Keratinocyte (primary cell): ENCODE results near the gene SLC36A3. TPM values are rescaled to one million over a fixed set of nuclear protein-coding genes. Genes with fewer than 3 reads are reported as not detected.
"Not testable (repeated sequence)": the region's sequence is repeated elsewhere in the genome, so short reads cannot be mapped to it uniquely, and the experiment has no call there.

Experiments
- DNase-seq: peaks from one replicate; pipeline ENCODE4 v3.0.0-alpha.2; 2011; ENCODE audit warnings: low read depth, missing footprints, low spot score
- FAIRE-seq: peaks from 2 replicates; lab custom pipeline; 2011; peaks lifted over from hg19 to GRCh38; lab: Jason Lieb, UNC
- H2AFZ ChIP-seq: 2 replicates; pipeline ENCODE4 v1.6.0; 2012; ENCODE audit warnings: low read length, control low read depth, inconsistent platforms; ENCODE audit not compliant: control insufficient read depth
- H3K27ac ChIP-seq: 2 replicates; pipeline ENCODE4 v1.5.1; 2011; ENCODE audit warnings: low read length; ENCODE audit not compliant: control insufficient read depth, insufficient read depth
- H3K27me3 ChIP-seq: 3 replicates; pipeline ENCODE4 v1.6.0; 2011; ENCODE audit warnings: low read length; ENCODE audit not compliant: control insufficient read depth, insufficient read depth; ENCODE audit errors: extremely low read depth
- H3K36me3 ChIP-seq, 2 experiments: 2 replicates in 1 of 2; 3 replicates in 1 of 2; pipeline ENCODE4 v1.5.1; 2011; ENCODE audit warnings: low read length in 2 of 2, mild to moderate bottlenecking in 1 of 2; ENCODE audit not compliant: control insufficient read depth in 2 of 2, insufficient read depth in 2 of 2; ENCODE audit errors: extremely low read depth in 1 of 2
- H3K4me1 ChIP-seq: 3 replicates; pipeline ENCODE4 v1.5.1; 2011; ENCODE audit warnings: low read length; ENCODE audit not compliant: control insufficient read depth, insufficient read depth; ENCODE audit errors: extremely low read depth
- H3K4me2 ChIP-seq: 3 replicates; pipeline ENCODE4 v1.6.0; 2011; ENCODE audit warnings: low read depth, low read length; ENCODE audit not compliant: control insufficient read depth, insufficient read depth; ENCODE audit errors: extremely low read depth
- H3K4me3 ChIP-seq, 3 experiments: fragments of 200-600 bp in 1 of 3; sonication (generic) in 1 of 3; 2 replicates in 2 of 3; 3 replicates in 1 of 3; pipeline ENCODE4 v1.5.1; 2011 to 2016; ENCODE audit warnings: low read length in 3 of 3, mild to moderate bottlenecking in 3 of 3, control low read depth in 2 of 3, inconsistent platforms in 1 of 3, low read depth in 1 of 3, mixed read lengths in 1 of 3, mixed run types in 1 of 3, moderate library complexity in 1 of 3; ENCODE audit not compliant: control insufficient read depth in 2 of 3, insufficient read depth in 2 of 3; ENCODE audit errors: extremely low read depth in 1 of 3
- H3K79me2 ChIP-seq: 2 replicates; pipeline ENCODE4 v1.6.0; 2012; ENCODE audit warnings: low read length; ENCODE audit not compliant: control insufficient read depth, insufficient read depth
- H3K9ac ChIP-seq: 3 replicates; pipeline ENCODE4 v1.6.0; 2011; ENCODE audit warnings: low read length; ENCODE audit not compliant: control insufficient read depth, insufficient read depth; ENCODE audit errors: extremely low read depth
- H3K9me1 ChIP-seq: 3 replicates; pipeline ENCODE4 v1.6.0; 2011; ENCODE audit warnings: low read length; ENCODE audit not compliant: control insufficient read depth, insufficient read depth; ENCODE audit errors: extremely low read depth
- H3K9me3 ChIP-seq: 2 replicates; pipeline ENCODE4 v1.5.1; 2012; ENCODE audit warnings: low read depth, low read length; ENCODE audit not compliant: control insufficient read depth
- H4K20me1 ChIP-seq: 3 replicates; pipeline ENCODE4 v1.6.0; 2011; ENCODE audit warnings: low read length; ENCODE audit not compliant: control insufficient read depth, insufficient read depth; ENCODE audit errors: extremely low read depth
- EZH2 ChIP-seq: IDR thresholded peaks from one replicate; pipeline ENCODE4 v1.6.1; 2012; ENCODE audit warnings: inconsistent platforms, mild to moderate bottlenecking, low read length, moderate library complexity
- dilution Hi-C: fragments of 300-500 bp; cut with MboI; formaldehyde crosslinking; loops from one replicate; pipeline ENCODE4 v1.7.0; 2020; ENCODE audit warnings: low sequenced_read_pairs; ENCODE audit not compliant: extremely low pct_ligation_motif_present
- polyA plus RNA-seq, 5 experiments: library from polyadenylated mRNA; depleted of rRNA in 3 of 5; stranded (reverse) in 3 of 5; stranded (forward) in 1 of 5; unstranded in 1 of 5; fragments of >200 nt; gene quantifications; 1 replicate in 1 of 5; 2 replicates in 3 of 5; 3 replicates in 1 of 5; pipeline versions ENCODE4 v1.2.1 to v1.2.3, GENCODE V29; 2011 to 2012; ENCODE audit warnings: missing spikeins in 2 of 5, low read depth in 1 of 5, low replicate concordance in 1 of 5
- TF ChIP-seq, protein P1 (sequence below), 3 experiments: IDR thresholded peaks in 1 of 3; conservative IDR thresholded peaks in 1 of 3; optimal IDR thresholded peaks in 1 of 3; 2 replicates in 2 of 3; 3 replicates in 1 of 3; pipeline versions ENCODE3 to v1.5.1; 2011; ENCODE audit warnings: low read length in 3 of 3, mild to moderate bottlenecking in 3 of 3, moderate library complexity in 2 of 3, control low read depth in 1 of 3, inconsistent platforms in 1 of 3; ENCODE audit not compliant: insufficient read depth in 2 of 3; ENCODE audit errors: extremely low read depth in 1 of 3

The SLC36A3 gene
- polyA plus RNA-seq, 1 donor (not counting 4 experiments of a cell fraction or from before 2014, with no cell fraction given) = not detected

DNA sequence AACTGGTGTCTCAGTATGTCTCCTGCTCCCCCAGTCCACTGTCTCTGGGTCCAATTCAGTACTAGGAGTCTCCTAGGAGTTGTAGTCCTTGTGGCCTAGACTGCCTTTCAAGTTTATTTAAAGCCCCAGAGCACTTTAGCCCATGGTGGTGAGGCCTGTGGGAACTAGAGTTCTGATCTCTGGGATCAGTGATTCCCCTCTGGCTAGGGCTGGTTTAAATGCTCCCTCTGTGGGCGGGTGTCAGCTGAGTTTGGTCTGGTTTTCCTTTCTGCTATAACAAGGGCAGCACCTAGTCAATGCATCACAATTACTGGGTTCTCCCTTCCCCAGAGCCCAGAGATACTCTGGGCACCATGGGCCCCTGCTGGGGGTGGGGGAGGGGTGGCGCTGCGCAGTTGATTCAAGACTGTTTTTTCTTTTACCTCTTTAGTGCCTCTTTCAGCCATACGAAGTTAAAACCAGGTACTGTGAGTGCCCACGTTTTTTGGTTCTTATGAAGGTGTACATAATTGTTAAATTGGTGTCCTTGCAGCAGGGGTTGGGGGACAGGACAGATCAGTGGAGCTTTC is 9.3 kb upstream of the SLC36A3 start:
- H3K9ac ChIP-seq = no peak overlapping the region
- dilution Hi-C loops = no loop called here
- no peak for DNase-seq
- H3K4me1 ChIP-seq = no peaks in the 10 kb centered on the region
- H3K4me3 ChIP-seq = no peak overlapping the region
- H3K4me2 ChIP-seq = no peak overlapping the region
- FAIRE-seq = no peak
- no peaks in the 10 kb centered on the region for H4K20me1 ChIP-seq
- H3K9me3 ChIP-seq = no peaks in the 10 kb centered on the region
- no peaks in the 10 kb centered on the region for H3K9me1 ChIP-seq
- H3K27me3 ChIP-seq = no peaks in the 10 kb centered on the region
- H3K36me3 ChIP-seq = no peaks in the 10 kb centered on the region
- no peaks in the 10 kb centered on the region for H3K79me2 ChIP-seq
- TF ChIP-seq EZH2 = no peak
- TF ChIP-seq, protein P1, sequence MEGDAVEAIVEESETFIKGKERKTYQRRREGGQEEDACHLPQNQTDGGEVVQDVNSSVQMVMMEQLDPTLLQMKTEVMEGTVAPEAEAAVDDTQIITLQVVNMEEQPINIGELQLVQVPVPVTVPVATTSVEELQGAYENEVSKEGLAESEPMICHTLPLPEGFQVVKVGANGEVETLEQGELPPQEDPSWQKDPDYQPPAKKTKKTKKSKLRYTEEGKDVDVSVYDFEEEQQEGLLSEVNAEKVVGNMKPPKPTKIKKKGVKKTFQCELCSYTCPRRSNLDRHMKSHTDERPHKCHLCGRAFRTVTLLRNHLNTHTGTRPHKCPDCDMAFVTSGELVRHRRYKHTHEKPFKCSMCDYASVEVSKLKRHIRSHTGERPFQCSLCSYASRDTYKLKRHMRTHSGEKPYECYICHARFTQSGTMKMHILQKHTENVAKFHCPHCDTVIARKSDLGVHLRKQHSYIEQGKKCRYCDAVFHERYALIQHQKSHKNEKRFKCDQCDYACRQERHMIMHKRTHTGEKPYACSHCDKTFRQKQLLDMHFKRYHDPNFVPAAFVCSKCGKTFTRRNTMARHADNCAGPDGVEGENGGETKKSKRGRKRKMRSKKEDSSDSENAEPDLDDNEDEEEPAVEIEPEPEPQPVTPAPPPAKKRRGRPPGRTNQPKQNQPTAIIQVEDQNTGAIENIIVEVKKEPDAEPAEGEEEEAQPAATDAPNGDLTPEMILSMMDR (optimal IDR thresholded peaks at IDR 0.05 in 1 of 3, IDR thresholded peaks at IDR 0.05 in 1 of 3, conservative IDR thresholded peaks at IDR 0.05 in 1 of 3; ENCODE audit: extremely low read depth in 1 of 3, insufficient read depth in 2 of 3, low read length in 3 of 3) = no peak
- H2AFZ ChIP-seq = no peak overlapping the region
- no peak overlapping the region for H3K27ac ChIP-seq

DNA sequence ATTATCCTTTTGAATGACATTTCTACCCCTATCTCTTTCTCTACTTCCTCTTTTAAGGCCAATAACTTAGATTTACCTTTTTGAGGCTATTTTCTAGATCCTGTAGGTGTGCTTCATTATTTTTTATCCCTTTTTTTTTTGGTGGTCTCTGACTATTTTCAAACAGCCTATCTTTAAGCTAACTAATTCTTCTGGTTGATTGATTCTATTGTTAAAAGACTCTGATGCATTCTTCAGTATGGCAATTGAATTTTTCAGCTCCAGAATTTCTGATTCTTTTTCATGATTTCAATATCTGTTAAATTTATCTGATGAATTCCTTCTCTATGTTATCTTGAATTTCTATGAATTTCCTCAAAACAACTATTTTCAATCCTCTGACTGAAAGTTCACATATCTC is 7.4 kb upstream of the SLC36A3 start:
- H2AFZ ChIP-seq = no peak overlapping the region

DNA sequence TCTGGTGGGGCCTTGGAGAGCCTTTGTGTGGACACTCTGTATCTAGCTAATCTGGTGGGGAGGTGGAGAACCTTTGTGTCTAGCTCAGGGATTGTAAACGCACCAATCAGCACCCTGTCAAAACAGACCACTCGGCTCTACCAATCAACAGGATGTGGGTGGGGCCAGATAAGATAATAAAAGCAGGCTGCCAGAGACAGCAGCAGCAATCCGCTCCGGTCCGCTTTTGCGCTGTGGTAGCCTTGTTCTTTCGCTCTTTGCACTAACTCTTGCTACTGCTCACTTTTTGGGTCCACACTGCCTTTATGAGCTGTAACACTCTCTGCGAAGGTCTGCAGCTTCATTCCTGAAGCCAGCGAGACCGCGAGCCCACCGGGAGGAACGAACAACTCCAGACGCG is 6.3 kb upstream of the SLC36A3 start:
- H3K9me1 ChIP-seq, H3K4me1 ChIP-seq, FAIRE-seq, dilution Hi-C loops, DNase-seq, H3K9me3 ChIP-seq, H2AFZ ChIP-seq, H3K36me3 ChIP-seq, H3K27ac ChIP-seq, H3K4me2 ChIP-seq, H3K9ac ChIP-seq, H3K27me3 ChIP-seq, H3K79me2 ChIP-seq, H3K4me3 ChIP-seq, H4K20me1 ChIP-seq: not testable (repeated sequence)

More for the DNA sequence above, 7.4 kb upstream of the SLC36A3 start:
- no peaks in the 10 kb centered on the region for H3K36me3 ChIP-seq
- DNase-seq (no peak), FAIRE-seq (no peak)
- H4K20me1 ChIP-seq = no peaks in the 10 kb centered on the region
- no peaks in the 10 kb centered on the region for H3K27me3 ChIP-seq
- H3K4me1 ChIP-seq = no peaks in the 10 kb centered on the region
- H3K27ac ChIP-seq = no peak overlapping the region
- no peak overlapping the region for H3K9ac ChIP-seq
- H3K9me3 ChIP-seq = no peaks in the 10 kb centered on the region
- TF ChIP-seq, protein P1 (optimal IDR thresholded peaks at IDR 0.05 in 1 of 3, IDR thresholded peaks at IDR 0.05 in 1 of 3, conservative IDR thresholded peaks at IDR 0.05 in 1 of 3; ENCODE audit: extremely low read depth in 1 of 3, insufficient read depth in 2 of 3, low read length in 3 of 3) = no peak
- no peak for TF ChIP-seq EZH2
- no peak overlapping the region for H3K4me3 ChIP-seq
- dilution Hi-C loops = no loop called here
- H3K79me2 ChIP-seq = no peaks in the 10 kb centered on the region
- H3K9me1 ChIP-seq = no peaks in the 10 kb centered on the region
- no peak overlapping the region for H3K4me2 ChIP-seq

DNA sequence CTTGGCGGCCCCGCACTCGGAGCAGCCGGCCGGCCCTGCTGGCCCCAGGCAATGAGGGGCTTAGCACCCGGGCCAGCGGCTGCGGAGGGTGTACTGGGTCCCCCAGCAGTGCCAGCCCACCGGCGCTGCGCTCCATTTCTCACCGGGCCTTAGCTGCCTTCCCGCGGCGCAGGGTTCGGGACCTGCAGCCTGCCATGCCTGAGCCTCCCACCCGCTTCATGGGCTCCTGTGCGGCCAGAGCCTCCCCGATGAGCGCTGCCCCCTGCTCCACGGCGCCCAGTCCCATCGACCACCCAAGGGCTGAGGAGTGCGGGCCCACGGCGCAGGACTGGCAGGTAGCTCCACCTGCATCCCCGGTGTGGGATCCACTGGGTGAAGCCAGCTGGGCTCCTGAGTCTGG is 5.7 kb upstream of the SLC36A3 start:
- dilution Hi-C loops, DNase-seq, H3K27me3 ChIP-seq, H3K9ac ChIP-seq, H3K4me2 ChIP-seq, H3K27ac ChIP-seq, H3K9me1 ChIP-seq, H4K20me1 ChIP-seq, H3K79me2 ChIP-seq, H3K4me3 ChIP-seq, H3K9me3 ChIP-seq, H2AFZ ChIP-seq, H3K4me1 ChIP-seq, FAIRE-seq, H3K36me3 ChIP-seq: not testable (repeated sequence)
